PC-9 (cell line): ENCODE data around the gene SH3BP5L.

ENCODE experiments used
- EZH2 ChIP-seq: fragments of 200-600 bp; sonication (generic); IDR thresholded peaks from 2 replicates; pipeline ENCODE4 v1.8.0; 2017; ENCODE audit warnings: antibody characterized with exemption, low read depth
- TF ChIP-seq, protein P1 (sequence below): fragments of 200-600 bp; sonication (generic); conservative IDR thresholded peaks from 2 replicates; pipeline ENCODE4 v1.6.1; 2017; ENCODE audit warnings: mixed run types, antibody characterized with exemption, mild to moderate bottlenecking, moderate library complexity

DNA sequence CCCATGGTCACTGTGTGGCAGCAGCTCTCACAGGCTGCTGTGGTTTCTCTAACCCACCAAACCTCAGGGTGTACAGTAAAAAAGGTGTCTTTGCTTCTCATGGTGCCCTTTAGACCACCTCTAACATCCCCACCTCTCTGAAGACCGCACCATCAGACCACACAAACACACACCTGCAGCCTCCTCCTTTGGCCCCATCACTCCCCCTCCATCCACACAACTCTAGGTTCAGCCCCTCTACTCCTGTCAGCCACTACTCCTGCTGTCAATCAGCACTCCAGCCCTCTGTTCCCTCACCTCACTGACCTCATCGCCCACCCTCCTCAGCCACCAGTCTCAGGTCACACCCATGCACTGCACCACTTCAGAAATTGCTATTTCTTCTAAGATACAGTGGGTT, 25.7 kb upstream of the SH3BP5L start:
- TF ChIP-seq, protein P1, sequence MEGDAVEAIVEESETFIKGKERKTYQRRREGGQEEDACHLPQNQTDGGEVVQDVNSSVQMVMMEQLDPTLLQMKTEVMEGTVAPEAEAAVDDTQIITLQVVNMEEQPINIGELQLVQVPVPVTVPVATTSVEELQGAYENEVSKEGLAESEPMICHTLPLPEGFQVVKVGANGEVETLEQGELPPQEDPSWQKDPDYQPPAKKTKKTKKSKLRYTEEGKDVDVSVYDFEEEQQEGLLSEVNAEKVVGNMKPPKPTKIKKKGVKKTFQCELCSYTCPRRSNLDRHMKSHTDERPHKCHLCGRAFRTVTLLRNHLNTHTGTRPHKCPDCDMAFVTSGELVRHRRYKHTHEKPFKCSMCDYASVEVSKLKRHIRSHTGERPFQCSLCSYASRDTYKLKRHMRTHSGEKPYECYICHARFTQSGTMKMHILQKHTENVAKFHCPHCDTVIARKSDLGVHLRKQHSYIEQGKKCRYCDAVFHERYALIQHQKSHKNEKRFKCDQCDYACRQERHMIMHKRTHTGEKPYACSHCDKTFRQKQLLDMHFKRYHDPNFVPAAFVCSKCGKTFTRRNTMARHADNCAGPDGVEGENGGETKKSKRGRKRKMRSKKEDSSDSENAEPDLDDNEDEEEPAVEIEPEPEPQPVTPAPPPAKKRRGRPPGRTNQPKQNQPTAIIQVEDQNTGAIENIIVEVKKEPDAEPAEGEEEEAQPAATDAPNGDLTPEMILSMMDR: no peak
- TF ChIP-seq EZH2: no peak
